GM19372 (cell line): ENCODE results near the gene PTCHD1.

Experiments used
- ATAC-seq: cut with Tn5 transposase; IDR thresholded peaks from one replicate; pipeline ENCODE4 v1.9.1; 2021; ENCODE audit warnings: mild to moderate bottlenecking, low read depth, moderate library complexity; ENCODE audit not compliant: unreplicated experiment

Gene PTCHD1

DNA sequence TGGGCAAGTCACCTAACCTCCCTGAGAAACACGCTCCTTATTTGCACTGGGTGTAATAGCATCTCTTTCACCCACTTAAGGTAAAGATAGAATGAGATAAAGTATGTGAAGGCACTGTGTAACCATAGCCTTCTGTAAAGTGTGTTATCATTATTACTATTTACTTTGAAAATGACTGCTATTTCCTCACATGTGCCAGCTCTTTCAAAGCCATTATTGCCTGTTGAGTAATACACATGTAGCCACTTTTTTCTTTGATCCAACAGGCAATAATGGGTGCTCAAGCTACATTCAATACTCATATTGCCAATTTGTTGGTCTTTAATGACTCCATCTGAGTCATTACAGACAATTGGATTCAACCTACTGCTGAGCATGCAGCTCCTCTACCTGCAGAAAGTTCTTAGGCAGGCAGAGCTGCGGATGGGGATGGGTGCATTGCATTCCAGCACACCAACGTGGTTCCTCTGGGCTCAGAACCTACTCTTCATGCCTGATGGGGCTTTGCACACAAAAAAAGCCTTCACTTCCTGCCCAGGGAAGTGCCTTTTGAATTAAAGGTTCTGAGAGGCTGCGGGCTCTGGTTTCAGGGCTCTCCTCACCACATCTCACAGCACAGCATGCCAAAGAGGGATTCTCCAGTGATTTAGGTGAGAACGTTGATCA lies 9.7 kb downstream of the PTCHD1 start:
- no peak for ATAC-seq

DNA sequence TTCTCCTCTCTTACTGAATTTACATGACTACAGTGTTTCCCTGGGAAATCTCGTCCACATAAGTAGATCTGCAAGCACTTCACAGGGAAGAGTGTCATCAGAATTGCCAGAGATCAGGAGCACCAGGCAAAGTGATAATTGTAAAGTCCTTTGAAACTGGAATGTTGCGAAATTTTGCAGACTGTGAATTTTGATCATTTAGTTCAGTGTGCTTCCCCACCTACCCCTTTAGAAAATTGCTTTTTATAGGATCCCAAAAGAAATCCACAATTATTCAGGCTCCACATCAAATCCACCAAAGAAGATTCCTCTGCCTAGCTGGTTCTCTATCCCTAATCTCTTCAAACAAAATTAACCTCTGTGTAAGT lies 10.2 kb downstream of the PTCHD1 start:
- ATAC-seq = no peak

DNA sequence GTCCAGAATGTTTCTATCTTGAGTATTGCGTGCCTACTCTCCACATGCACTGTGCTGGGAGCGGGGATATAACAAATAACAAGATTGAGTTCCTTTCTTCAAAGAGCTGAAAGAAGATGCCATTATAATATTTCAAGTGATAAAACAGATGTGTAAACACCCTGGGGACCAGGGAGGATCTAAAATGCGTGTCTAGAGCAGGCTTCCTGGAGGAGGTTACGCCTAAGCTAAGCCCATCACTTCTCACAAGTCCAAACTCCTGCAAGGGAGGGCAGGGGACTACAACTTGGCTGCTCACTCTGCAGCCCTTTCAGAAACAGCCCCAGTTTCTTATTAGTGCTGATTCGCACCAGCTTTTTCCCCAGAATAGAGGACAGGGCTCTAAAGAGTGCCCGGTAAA lies 21.5 kb downstream of the PTCHD1 start:
- ATAC-seq = no peak

- no peak for ATAC-seq
Observed at GRCh38 chrX:23364416-23364815, 29.8 kb downstream of the PTCHD1 start.

DNA sequence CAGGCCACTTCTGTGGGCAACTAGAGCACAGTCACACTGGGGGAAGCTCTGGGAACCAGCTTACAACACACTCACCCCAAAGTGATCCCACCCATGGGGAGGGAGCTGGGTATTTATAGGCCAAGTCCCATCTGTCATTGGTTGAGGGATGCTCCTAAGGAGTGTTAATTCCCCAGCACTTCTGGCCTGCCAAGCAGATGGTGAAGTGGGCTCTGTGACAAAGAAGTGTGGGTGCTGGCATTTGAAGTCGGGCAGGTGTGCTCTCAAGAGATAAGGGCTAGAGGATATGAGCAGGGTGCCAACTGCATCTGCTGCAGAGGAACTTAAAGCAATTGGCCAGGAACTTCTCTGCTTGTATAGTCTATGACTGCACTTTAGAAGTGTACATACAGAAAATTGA lies 30.9 kb downstream of the PTCHD1 start:
- ATAC-seq = no peak

DNA sequence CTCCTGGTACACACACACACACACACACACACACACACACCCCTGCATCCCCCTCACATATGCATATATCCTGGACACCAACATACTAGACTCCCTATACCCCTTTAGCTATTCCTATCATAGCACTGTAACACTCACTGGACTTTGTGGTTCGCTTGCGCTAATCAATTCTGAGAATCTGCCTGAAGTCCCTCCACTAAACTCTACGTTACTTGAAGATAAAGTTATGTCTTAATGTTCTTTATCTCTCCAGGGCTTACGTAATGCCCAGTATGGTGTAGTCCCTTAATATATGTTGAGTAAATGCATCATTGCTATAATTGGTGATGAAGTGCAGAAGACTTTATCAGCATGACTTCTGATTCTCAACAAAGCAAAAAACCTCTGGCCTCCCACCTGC lies 32.3 kb downstream of the PTCHD1 start:
- ATAC-seq = no peak

- no peak for ATAC-seq
Observed at GRCh38 chrX:23369027-23369426, 34.4 kb downstream of the PTCHD1 start.

- no peak for ATAC-seq
Observed at GRCh38 chrX:23372220-23372902, 37.7 kb downstream of the PTCHD1 start.

- ATAC-seq = no peak
Observed at GRCh38 chrX:23373129-23373804, 38.6 kb downstream of the PTCHD1 start.

DNA sequence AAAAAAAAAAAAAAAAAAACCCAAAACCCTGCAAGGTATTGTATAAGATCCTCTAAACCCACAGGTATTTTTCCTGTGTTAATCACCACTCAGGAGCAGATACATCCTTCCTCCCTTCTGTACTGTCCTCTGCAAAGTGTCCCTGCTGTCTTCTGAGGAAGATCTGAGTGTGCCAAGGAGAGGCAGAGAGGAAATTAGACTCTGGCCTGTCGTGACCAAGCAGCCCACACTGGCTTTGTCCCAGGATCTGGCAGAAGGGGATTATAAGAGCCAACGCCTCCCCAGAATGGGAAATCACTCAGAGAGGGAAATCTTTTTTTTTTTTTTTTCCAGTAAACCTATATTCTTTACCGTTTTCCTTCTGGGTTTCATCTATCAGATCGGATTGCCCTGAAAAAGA lies 39.6 kb downstream of the PTCHD1 start:
- no peak for ATAC-seq

DNA sequence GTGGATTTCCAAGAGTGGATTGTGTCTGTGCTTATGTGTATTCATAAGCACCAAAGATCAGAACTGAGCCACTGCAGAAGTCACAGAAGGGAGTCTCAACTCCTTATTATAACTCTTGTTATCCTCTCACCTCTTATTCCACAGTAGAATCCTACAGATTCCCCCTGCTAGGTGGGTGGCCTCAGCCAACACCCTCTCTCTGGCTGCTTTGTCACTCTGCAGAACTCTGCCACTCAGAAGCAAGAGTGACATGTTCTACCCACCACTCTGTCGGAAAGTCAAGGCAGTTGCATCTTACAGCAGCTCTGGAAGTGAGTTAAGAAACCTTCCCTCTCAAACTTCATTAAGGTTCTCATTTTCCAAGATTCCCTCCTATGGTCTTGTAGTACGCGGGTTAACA lies 41.9 kb downstream of the PTCHD1 start:
- no peak for ATAC-seq

DNA sequence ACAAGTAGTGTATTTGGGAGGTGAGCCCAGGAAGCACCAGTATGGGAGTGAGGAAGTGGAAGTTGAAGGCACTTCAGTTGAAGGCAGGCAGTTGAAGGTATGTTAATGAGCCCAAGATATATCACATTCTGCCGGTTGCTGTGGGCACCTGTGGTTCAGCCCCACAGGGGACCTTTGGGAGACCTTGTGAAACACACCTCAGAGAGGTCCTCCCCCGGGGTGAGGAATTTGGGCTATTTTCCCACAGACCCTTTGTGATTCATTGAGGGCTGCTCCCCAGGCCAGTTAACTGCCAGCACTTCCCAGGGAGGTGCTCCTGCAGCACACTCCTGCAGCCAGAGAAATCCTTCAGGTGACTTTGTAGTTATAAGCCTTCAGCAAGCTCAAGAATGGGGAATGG lies 45.9 kb downstream of the PTCHD1 start:
- ATAC-seq = no peak

- no peak for ATAC-seq
Observed at GRCh38 chrX:23381099-23382087, 46.7 kb downstream of the PTCHD1 start.

DNA sequence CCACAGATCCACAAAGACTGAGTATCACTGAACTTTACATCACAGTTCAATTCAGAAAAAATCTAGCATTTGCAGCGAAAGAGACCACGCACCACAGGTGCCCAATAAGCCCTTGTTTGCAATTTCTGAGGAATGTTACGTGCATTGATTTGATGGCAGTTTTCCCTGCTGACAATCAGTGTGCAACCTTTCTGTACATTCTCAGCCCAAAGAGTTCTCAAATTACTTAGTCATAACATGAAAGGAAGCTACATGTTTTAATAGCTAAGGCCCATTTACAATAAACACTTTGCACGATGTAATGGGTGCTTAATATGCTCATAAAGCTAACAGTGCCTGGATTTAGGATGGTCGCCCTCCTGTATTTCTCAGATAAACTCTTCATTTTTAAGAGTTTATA lies 47.9 kb downstream of the PTCHD1 start:
- ATAC-seq = no peak

DNA sequence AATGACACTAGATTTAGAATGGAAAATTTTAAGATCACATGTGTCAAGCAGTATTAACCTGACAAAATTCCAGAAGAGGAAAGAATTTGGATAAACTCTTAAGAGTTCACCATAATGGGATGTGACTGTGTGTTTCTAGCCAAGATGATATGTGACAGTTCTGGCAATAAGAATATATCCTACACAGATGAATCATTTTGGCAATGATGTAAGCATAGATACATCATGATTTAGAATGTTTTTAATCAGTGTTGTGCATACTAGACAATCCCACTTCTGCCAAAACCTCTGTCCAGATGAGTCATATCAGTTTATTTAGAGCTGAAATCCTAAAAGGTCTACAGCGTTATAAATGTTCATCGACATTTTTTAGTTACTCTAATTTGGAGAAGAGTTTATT lies 48.8 kb downstream of the PTCHD1 start:
- no peak for ATAC-seq

GRCh38 chrX:23385242-23385641 lies 50.6 kb downstream of the PTCHD1 start:
- ATAC-seq = no peak

DNA sequence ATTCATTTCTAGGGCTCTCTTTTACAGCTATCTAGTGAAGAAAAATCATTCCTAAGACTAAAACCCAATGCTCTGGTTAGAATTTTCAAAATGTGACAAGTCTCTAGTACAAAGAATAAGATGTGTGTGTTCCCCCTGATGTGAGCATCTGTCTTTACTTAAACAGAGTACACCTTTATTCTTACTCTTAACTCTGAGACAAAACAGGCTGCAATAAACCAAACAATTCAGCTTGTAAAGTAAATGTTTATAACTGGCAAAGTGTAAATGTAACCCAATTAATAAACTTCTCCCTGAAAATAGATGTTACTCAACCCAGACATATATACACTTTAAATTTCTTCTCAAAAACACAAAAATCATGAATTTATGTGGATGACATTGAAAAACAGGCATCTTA lies 51.6 kb downstream of the PTCHD1 start:
- no peak for ATAC-seq

DNA sequence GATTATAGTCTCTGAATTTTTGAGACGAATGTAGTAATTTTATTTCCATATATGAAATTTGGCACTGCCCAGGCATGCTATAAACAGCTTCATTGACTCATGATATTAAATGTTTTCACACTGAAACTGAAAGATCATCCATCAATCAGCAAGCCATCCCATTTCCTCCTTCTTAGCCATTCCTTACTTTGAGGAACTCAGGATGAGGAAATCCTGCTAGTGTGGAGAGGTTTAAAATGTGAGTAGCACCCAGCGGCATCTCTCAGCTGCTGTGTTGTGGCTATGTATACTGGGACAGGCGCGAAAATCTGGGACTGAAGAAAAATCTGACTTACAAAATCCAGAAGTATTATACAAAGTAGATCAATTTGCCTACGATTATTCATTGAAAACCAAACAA lies 52.1 kb downstream of the PTCHD1 start:
- ATAC-seq = no peak

DNA sequence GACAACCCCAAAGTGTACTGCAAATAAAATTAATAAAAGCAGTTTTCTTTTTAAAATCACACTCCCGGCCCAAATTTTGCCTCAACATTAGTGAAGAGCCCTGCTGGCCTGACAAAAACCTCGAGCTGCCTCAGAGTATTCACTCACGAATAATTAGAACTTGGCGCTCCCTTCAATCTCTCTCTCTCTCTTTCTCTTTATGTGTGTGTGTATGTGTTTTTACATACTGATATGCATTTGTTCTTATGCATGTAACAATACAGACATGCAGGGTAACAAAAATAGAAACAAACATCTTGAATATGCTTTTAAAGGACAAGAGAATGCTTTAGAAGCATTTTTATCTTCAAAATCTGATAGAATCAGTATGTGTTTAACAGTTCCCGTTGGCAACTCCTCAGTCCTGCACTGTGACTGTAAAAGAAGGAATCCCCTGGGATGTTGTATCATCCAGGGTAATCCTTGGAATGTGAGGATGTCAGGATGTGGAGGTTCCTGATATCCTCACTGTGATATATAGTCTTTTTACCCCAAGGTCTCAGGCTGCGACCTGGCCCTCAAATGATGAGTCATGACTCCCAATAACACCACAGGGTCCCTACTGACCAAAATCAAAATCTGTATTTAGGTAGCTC lies 53.0 kb downstream of the PTCHD1 start:
- ATAC-seq = no peak

- no peak for ATAC-seq
Observed at GRCh38 chrX:23389196-23389792, 54.6 kb downstream of the PTCHD1 start.
